HCEC 1CT (cell line): Measurements from ENCODE around the gene CTNND2.
A peak's percentile ranks its signal among the peaks of the same experiment; 100 is the strongest.

Source experiments
- DNase-seq: peaks from one replicate; pipeline ENCODE4 v3.0.0-alpha.2; 2017

CTNND2 gene

GRCh38 chr5:11227064-11227463, 677.2 kb downstream of the CTNND2 start:
- no peak for DNase-seq

GRCh38 chr5:11224436-11225187, 679.6 kb downstream of the CTNND2 start:
- no peak for DNase-seq

- no peak for DNase-seq
Measured at GRCh38 chr5:11222169-11222568, 682.1 kb downstream of the CTNND2 start.

GRCh38 chr5:11214864-11215644, 689.2 kb downstream of the CTNND2 start:
- no peak for DNase-seq

- DNase-seq, result no peak
Measured at GRCh38 chr5:11212706-11213105, 691.5 kb downstream of the CTNND2 start.

GRCh38 chr5:11197726-11198125, 706.5 kb downstream of the CTNND2 start:
- no peak for DNase-seq

- DNase-seq, result no peak
Measured at GRCh38 chr5:11191673-11192072, 712.6 kb downstream of the CTNND2 start.

GRCh38 chr5:11182441-11183080, 721.7 kb downstream of the CTNND2 start:
- DNase-seq, result peak; percentile 22

GRCh38 chr5:11181940-11182339, 722.3 kb downstream of the CTNND2 start:
- DNase-seq, result no peak

GRCh38 chr5:11180890-11181289, 723.4 kb downstream of the CTNND2 start:
- DNase-seq, result no peak

GRCh38 chr5:11177999-11178711, 726.1 kb downstream of the CTNND2 start:
- no peak for DNase-seq

GRCh38 chr5:11174591-11174990, 729.7 kb downstream of the CTNND2 start:
- no peak for DNase-seq

- DNase-seq, result no peak
Measured at GRCh38 chr5:11172484-11172883, 731.8 kb downstream of the CTNND2 start.

- DNase-seq, result no peak
Measured at GRCh38 chr5:11171236-11171635, 733.0 kb downstream of the CTNND2 start.

- DNase-seq, result no peak
Measured at GRCh38 chr5:11166923-11167322, 737.3 kb downstream of the CTNND2 start.

GRCh38 chr5:11164531-11165294, 739.5 kb downstream of the CTNND2 start:
- DNase-seq, result no peak

GRCh38 chr5:11157132-11157531, 747.1 kb downstream of the CTNND2 start:
- DNase-seq, result no peak

GRCh38 chr5:11153670-11154382, 750.4 kb downstream of the CTNND2 start:
- DNase-seq, result no peak

- no peak for DNase-seq
Measured at GRCh38 chr5:11152368-11152767, 751.9 kb downstream of the CTNND2 start.

- DNase-seq, result no peak
Measured at GRCh38 chr5:11150976-11151375, 753.3 kb downstream of the CTNND2 start.

GRCh38 chr5:11148810-11149539, 755.3 kb downstream of the CTNND2 start:
- no peak for DNase-seq
